ENCODE measurements around the gene DCHS1. TPM values are rescaled to one million over a fixed set of nuclear protein-coding genes. Genes with fewer than 3 reads are reported as not detected.

DCHS1 gene
- total and polyA plus RNA-seq, 10 donors, result 1.9 to 58.8 (median 36.3) TPM

DNA sequence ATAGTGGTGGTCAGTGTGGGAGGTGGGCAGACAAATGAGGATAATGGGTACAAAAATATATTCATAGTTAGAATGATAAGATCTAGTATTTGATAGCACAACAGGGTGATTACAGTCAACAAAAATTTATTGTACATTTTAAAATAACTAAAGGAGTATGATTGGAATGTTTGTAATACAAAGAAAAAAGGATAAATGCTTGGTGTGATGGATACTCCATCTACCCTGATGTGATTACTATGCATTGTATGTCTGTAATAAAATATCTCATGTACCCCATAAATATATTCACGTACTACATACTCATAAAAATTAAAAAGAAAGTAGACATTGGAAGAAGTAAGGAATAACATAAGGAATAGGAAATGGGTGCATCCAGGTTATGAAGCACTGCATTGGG is 67.6 kb downstream of the DCHS1 start:
- WGBS, 5 donors, result 94 to 100% (median 96%) methylated on average over 1 of the region's 1 CpG
- DNase-seq, result no peak
- Histone ChIP-seq H3K27me3 (replicated peaks in 1 of 7) (no peaks in the 10 kb centered on the region), H3K9me3 (peaks cover 0 to 21% (median 19%) of the 10 kb centered on the region in 8 donors), H3K4me3 (no peak overlapping the region), H3K36me3 (peaks cover 0 to 43% (median 7%) of the 10 kb centered on the region in 6 donors), H3K4me1 (no peaks in the 10 kb centered on the region), H3K27ac (no peak overlapping the region)
- intact Hi-C loops (cut with DNase I; ENCODE audit: low total_unique reads), result no loop called here
- TF ChIP-seq POLR2AphosphoS5 (IDR thresholded peaks at IDR 0.05) (no peak), POLR2A (IDR thresholded peaks at IDR 0.05) (no peak)
- TF ChIP-seq, protein P1, sequence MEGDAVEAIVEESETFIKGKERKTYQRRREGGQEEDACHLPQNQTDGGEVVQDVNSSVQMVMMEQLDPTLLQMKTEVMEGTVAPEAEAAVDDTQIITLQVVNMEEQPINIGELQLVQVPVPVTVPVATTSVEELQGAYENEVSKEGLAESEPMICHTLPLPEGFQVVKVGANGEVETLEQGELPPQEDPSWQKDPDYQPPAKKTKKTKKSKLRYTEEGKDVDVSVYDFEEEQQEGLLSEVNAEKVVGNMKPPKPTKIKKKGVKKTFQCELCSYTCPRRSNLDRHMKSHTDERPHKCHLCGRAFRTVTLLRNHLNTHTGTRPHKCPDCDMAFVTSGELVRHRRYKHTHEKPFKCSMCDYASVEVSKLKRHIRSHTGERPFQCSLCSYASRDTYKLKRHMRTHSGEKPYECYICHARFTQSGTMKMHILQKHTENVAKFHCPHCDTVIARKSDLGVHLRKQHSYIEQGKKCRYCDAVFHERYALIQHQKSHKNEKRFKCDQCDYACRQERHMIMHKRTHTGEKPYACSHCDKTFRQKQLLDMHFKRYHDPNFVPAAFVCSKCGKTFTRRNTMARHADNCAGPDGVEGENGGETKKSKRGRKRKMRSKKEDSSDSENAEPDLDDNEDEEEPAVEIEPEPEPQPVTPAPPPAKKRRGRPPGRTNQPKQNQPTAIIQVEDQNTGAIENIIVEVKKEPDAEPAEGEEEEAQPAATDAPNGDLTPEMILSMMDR (IDR thresholded peaks at IDR 0.05 in 8 of 11, conservative IDR thresholded peaks at IDR 0.05 in 3 of 11), result no peak

DNA sequence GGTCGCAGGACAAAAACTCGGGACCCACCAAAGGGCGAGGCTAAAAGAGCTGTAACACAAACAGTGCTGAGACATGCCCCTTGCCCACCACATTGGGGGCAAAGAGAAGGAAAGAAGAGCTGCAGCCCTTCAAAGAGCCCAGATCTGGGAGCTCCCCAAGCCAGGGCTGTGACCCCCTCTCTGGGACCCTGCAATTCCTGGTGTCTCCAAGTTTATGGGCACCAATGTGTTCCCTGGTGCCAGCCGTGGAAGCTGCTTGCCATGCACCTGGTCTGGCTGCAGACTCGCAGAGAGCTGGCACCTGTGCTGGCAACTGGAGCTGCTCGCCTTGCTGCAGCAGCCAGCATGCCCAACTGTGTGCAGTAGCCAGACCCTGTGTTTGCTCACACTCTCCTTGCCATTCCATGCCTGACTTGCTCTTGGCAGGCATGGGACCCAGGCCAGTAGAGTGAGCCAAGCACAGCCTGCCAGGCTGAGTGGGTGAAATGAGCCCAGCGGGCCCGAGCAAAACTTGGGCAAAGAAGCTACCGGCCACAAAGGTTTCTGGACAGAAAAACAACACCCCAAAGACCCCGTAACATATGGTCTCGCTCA is 68.2 kb downstream of the DCHS1 start:
- intact Hi-C loops (cut with DNase I; ENCODE audit: low total_unique reads), result no loop called here

DNA sequence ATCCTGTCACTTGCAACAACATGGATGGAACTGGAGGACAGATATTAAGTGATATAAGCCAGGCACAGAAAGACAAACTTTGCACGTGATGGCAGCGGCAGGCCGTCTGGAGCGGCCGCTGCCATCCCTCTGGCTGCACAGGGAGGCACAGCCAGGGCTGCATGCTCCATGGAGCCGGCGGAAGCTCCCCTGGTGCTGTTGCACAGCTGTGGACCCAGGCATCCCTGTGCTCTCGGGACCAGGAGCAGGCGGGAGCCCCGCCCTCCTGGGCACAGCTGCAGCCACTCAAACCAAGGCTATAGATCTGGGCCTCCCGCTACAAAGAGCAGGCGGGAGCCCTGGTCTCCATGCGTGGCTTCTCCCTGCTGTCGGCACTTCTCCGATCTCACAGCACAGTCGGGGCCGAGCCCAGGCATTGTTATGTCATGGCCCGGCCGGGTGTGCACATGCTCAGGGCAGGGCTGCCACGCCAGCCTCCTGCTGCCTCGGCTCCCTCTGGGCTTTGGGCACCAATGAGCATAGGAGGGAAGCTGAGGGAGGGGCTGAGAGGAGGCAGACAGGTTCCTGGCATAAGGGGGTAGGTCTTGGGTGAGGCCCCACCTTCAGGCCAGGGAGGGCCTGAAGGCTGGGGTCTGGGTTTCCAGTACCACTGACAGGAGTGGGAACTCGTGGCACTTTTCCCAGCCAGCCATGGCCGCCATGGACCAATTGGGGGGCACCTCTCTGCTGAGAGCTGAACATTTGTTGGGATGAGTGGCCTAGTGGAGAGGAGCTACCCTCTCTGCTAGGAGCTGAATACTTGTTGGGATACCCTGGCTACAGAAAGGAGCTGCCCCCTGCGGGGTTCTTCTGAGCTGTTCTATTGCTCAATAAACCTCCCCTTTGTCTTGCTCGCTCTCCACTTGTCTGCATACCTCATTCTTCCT is 68.9 kb downstream of the DCHS1 start:
- H3K9me3 ChIP-seq, result peaks cover 0 to 34% (median 28%) of the 10 kb centered on the region in 8 donors
- TF ChIP-seq POLR2A (IDR thresholded peaks at IDR 0.05) (no peak), POLR2AphosphoS5 (IDR thresholded peaks at IDR 0.05) (peak in 1 of 3 donors; percentile 51)
- TF ChIP-seq, protein P1 (IDR thresholded peaks at IDR 0.05 in 8 of 11, conservative IDR thresholded peaks at IDR 0.05 in 3 of 11), result no peak
- peaks cover 0 to 30% (median 0%) of the 10 kb centered on the region in 6 donors for H3K36me3 ChIP-seq
- no peak overlapping the region for H3K4me3 ChIP-seq
- WGBS, 5 donors, result 90 to 95% (median 92%) methylated on average over 14 to 25 of the region's 25 CpGs
- no peaks in the 10 kb centered on the region for H3K27me3 ChIP-seq (replicated peaks in 1 of 7)
- intact Hi-C loops (cut with DNase I; ENCODE audit: low total_unique reads), result no loop called here
- no peak overlapping the region for H3K27ac ChIP-seq
- no peak for DNase-seq
- H3K4me1 ChIP-seq, result no peaks in the 10 kb centered on the region

More for the DNA sequence above, 68.2 kb downstream of the DCHS1 start:
- no peaks in the 10 kb centered on the region for H3K4me1 ChIP-seq
- H3K36me3 ChIP-seq, result peaks cover 0 to 38% (median 2%) of the 10 kb centered on the region in 6 donors
- TF ChIP-seq, protein P1 (IDR thresholded peaks at IDR 0.05 in 8 of 11, conservative IDR thresholded peaks at IDR 0.05 in 3 of 11), result no peak
- no peak for TF ChIP-seq POLR2A (IDR thresholded peaks at IDR 0.05)
- no peak for TF ChIP-seq POLR2AphosphoS5 (IDR thresholded peaks at IDR 0.05)
- H3K4me3 ChIP-seq, result no peak overlapping the region
- 96 to 99% (median 97%) methylated on average over 11 of the region's 11 CpGs for WGBS, 5 donors
- no peaks in the 10 kb centered on the region for H3K27me3 ChIP-seq (replicated peaks in 1 of 7)
- no peak for DNase-seq
- H3K9me3 ChIP-seq, result peaks cover 0 to 26% (median 23%) of the 10 kb centered on the region in 8 donors
- H3K27ac ChIP-seq, result no peak overlapping the region

DNA sequence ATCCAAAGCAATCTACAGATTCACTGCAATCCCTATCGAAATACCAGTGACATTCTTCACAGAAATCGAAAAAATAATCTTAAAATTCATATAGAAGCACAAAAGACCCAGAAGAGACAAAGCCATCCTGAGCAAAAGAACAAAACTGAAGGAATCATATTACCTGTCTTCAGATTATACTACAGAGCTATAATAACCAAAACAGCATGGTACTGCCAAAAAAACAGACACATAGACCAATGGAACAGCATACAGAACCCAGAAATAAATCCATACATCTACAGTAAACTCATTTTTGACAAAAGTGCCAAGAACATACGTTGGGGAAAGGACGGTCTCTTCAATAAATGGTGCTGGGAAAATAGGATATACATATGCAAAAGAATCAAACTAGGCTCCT is 71.1 kb downstream of the DCHS1 start:
- H3K4me1 ChIP-seq, result no peaks in the 10 kb centered on the region
- peaks cover 0 to 28% (median 0%) of the 10 kb centered on the region in 6 donors for H3K36me3 ChIP-seq
- TF ChIP-seq POLR2AphosphoS5 (IDR thresholded peaks at IDR 0.05) (no peak), POLR2A (IDR thresholded peaks at IDR 0.05) (no peak)
- TF ChIP-seq, protein P1 (IDR thresholded peaks at IDR 0.05 in 8 of 11, conservative IDR thresholded peaks at IDR 0.05 in 3 of 11), result no peak
- H3K9me3 ChIP-seq, result peaks cover 0 to 36% (median 28%) of the 10 kb centered on the region in 8 donors
- no peak overlapping the region for H3K4me3 ChIP-seq
- WGBS, 5 donors, result 89 to 97% (median 95%) methylated on average over 4 of the region's 4 CpGs
- H3K27me3 ChIP-seq (replicated peaks in 1 of 7), result no peaks in the 10 kb centered on the region
- no peak overlapping the region for H3K27ac ChIP-seq
- intact Hi-C loops (cut with DNase I; ENCODE audit: low total_unique reads), result no loop called here
- DNase-seq, result no peak

All from spleen (tissue), 11 donors.